LoVo (cell line): Measurements from ENCODE around the gene SIRPB2.
A peak's percentile ranks its signal among the peaks of the same experiment; 100 is the strongest.
"Not testable (repeated sequence)": the region's sequence is repeated elsewhere in the genome, so short reads cannot be mapped to it uniquely, and the experiment has no call there.

ENCODE experiments used
- DNase-seq: peaks from one replicate; pipeline ENCODE4 v3.0.0-alpha.2; 2016; ENCODE audit warnings: low spot score

Gene SIRPB2

DNA sequence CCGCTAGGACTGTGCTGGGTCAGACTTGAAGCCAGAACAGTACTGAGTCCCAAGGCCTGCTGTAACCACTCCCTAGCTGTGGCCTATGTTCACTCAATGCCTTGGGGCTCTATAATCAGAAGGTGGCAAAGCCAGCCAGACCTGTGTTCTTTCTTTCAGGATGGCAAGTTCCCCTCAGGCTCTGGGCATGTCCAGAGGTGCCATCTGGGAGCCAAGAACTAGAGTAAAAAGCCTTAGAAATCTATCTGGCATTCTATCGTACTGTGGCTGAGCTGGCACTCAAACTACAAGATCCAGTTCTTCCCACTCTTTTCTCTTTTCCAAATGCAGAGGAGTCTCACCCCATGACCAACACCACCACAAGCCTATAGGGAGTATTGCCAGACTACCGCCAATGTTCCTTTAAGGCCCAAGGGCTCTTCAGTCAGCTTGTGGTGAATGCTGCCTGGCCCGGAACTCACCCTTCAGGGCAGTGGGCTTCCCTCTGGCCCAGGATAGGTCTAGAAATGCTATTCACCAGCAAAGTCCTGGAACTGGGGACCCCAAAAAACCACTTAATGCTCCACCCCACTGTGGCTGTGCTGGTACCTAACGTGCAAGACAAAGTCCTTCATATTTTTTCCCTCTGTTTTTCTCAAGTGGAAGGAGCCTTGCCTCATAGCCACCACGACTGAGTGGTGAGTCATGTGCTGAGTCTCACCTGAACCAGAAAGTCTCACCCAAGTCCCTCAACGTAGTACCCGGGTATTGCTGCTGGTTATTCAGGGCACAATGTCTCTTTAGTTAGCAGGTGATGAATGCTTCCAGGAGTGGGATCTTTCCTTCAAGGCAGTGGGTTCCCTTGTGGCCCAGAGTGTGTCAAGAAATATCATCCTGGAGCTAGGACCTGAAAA, 8.6 kb upstream of the SIRPB2 start:
- DNase-seq, result peak; percentile 39

GRCh38 chr20:1497371-1497770, 6.2 kb upstream of the SIRPB2 start:
- not testable (repeated sequence) for DNase-seq

- DNase-seq, result no peak
These were observed 5.7 kb upstream of the SIRPB2 start for GRCh38 chr20:1496930-1497329.

- DNase-seq, result no peak
These were observed 3.2 kb upstream of the SIRPB2 start for GRCh38 chr20:1494436-1494835.

- no peak for DNase-seq
These were observed 2.3 kb upstream of the SIRPB2 start for GRCh38 chr20:1493536-1493935.

- DNase-seq, result no peak
These were observed 831 bp upstream of the SIRPB2 start for GRCh38 chr20:1491860-1492642.

DNA sequence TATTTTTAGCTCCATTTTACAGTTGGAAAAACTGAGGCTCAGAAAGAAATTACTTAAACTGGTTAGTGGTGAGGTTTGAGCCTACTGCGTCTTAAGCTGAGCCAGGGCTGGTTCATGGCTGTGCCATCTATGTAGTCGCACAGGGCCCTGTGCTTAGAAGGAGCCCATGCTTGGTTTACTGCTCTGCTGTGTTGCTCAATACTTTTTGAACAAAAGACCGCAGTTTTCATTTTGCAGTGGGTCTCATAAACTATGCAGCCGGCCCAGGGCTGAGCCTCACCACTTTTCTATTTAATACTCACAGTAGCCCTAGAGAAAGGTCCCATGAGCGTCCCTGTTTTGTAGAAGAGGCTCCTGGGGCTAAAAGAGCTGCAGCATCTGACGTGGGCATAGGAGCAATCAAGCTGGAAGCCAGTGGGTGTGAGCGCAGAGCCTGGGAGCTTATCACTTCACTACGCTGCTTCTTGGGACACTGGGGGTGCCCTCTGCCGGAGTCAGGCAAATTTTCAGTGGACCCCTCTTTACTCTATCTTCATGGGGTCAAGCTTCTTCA, 501 bp downstream of the SIRPB2 start:
- no peak for DNase-seq

GRCh38 chr20:1489764-1490436, 1.3 kb downstream of the SIRPB2 start:
- DNase-seq, result peak; percentile 10

- DNase-seq, result no peak
These were observed 1.9 kb downstream of the SIRPB2 start for GRCh38 chr20:1489325-1489724.

DNA sequence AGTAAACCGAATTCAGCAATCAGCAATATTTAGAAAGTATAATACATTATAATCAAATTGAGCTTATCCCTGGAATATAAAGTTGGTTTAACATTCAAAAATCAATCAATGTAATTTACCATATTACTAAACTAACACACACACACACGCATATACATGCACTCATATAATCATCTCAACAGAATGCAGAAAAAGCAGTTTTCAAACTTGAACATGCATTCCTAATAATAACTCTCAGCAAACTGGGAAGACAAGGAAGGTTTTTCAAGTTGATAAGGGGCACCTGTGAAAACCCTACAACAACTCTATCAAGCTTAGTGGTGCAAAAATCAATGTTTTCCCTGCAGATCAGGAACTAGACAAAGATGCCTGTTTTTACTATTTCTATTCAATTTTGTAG, 4.7 kb downstream of the SIRPB2 start:
- no peak for DNase-seq

DNA sequence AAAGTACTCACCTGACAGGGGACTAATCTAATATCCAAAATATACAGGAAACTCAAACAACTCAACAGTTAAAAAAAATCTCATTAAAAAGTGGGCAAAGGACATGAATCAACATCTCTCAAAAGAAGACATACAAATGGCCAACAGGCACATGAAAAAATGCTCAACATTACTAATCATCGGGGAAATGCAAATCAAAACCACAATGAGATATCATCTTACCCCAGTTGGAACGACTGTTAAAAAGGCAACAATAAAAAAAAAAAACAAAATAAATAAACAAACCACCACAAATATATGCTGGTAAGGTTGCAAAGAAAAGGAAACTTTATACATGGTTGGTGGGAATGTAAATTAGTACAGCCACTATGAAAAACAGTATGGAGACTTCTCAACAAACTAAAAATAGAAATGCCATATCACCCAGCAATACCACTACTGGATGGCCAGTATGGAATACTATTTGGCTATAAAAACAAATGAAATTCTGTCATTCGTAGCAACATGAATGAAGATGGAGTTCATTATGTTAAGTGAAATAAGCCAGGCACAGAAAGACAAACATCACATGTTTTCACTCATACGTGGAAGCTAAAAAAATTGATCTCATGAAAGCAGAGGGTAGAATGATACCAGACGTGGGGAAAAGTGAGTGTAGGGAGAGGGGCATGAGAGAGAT, 6.6 kb downstream of the SIRPB2 start:
- DNase-seq, result no peak

GRCh38 chr20:1479831-1480595, 11.2 kb downstream of the SIRPB2 start:
- no peak for DNase-seq

GRCh38 chr20:1478566-1478965, 12.7 kb downstream of the SIRPB2 start:
- DNase-seq, result peak; percentile 33

DNA sequence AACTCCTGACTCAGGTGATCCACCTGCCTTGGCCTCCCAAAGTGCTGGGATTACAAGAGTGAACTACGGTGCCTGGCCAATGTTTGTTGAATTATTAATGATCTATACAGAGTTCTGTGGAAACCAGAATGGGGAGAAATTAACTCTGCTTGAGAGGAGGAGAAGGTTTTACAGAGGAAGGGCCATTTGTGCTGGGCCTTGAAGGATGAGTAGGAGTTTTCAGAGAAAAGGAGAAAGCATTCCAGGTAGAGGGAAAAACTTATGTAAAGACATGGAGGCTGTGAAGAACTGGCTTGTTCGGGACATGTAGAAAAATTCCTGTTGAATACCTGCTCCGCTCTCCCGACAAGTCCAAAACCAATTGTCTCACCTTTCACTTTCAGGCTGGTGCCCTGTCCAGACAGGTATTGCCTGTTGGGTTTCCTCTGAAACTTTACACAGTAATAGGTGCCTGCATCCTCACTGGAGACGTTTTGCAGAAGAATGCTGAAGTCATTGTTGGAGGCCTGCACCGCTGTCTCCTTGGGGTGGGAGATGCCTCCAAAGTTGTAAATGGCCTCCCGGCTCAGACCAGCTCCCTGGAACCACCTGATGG, 13.2 kb downstream of the SIRPB2 start:
- DNase-seq, result no peak

GRCh38 chr20:1474817-1475603, 16.2 kb downstream of the SIRPB2 start:
- DNase-seq, result no peak

DNA sequence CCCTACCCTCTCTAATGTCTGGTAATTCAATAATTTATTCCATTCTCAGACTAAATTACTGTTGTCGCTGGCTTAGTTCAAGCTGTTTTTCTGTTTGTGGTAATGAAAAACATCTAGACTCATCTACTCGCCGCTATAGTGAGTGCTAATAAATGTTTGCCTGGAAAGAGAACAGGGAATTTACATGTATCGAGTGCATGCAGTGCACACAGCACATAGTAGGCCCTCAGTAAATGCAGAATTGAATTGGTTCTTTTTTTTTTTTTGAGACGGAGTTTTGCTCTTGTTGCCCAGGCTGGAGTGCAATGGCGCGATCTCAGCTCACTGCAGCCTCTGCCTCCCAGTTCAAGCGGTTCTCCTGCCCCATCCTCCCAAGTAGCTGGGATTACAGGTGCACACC, 16.9 kb downstream of the SIRPB2 start:
- DNase-seq, result no peak

DNA sequence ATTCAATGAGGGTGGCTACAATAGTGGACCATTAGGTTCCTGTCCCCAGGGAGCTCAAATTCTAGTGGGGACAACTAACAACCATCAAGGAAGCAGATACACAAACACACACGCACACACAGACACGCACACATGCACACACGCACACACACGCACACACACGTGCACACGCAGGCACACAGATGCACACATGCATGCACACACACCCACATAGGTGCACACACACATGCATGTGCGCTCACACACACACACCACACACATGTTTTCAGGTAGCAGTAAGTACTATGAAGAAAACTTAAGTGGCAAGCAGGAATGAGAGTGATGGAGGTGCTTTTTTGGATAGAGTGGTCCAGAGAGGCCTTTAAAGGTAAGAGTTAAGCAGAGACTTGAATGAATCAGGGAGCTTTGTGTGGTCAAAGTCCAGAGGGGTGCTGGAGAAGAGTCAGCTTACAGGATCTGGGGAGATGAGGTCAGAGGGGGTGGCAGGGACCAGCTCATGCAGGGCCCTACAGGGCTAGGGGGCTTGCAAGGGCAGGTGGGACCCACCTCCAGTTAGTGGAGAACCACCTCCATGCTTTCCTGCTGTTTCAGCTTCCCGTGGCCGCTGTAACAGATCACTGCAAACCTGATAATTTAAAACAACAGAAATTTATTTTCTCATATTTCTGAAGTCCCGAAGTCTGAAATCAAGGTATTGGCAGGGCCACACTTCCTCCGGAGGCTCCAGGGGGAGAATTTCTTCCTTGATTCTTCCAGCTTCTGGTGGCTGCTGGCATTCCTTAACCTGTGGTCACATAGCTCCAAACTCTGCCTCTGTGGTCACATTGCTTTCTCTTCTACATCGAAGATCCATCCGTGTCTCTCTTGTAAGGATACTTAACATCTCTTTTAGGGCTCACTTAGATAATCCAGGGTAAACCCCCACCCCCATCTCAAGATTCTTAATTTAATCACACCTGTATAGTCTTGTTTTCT, 17.7 kb downstream of the SIRPB2 start:
- DNase-seq, result no peak

GRCh38 chr20:1472556-1473245, 18.5 kb downstream of the SIRPB2 start:
- no peak for DNase-seq
